CD4-positive, alpha-beta T cell treated with Interleukin-15 for 4 hours (primary cell): ENCODE results near the gene HORMAD2.
"Not testable (repeated sequence)": the region's sequence is repeated elsewhere in the genome, so short reads cannot be mapped to it uniquely, and the experiment has no call there.

Experiments
- DNase-seq: peaks from one replicate; pipeline ENCODE4 v3.0.0-alpha.2; 2020; ENCODE audit warnings: low spot score

HORMAD2 gene

DNA sequence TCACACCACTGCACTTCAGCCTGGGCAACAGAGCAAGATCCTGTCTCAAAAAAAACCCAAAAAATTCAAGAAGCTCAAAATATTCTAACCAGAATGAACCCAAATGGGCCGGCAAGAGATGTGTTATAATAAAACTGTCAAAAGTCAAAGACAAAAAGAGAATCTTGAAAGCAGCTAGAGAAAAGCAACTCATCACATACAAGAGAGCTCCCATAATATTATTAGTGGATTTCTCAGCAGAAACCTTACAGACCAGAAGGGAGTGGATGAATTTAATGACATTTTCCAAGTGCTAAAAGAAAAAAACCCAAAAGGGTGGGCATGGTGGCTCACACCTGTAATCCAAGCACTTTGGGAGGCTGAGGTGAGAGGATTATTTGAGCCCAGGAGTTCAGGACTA lies 22.9 kb upstream of the HORMAD2 start:
- no peak for DNase-seq

DNA sequence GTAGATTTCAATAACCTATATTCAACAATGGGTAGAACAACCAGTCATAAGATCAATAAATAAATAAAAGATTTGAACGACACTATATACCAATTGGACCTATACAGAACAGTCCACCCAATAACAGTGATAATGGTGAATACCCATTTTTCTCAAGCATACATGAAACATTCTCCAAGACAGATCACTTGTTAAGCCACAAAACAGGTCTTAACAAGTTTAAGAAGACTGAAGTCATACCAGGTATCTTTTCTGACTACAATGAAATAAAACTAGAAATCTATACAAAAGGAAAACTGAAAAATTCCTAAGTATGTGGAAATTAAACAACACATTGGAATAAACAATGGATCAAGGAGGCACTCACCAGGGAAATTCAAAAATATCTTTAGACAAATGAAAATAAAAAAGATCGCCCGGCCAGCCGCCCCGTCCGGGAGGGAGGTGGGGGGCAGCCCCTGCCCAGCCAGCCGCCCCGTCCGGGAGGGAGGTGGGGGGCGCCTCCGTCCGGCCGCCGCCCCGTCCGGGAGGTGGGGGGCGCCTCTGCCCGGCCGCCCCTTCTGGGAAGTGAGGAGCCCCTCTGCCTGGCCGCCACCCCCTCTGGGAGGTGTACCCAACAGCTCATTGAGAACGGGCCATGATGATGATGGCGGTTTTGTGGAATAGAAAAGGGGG lies 20.8 kb upstream of the HORMAD2 start:
- DNase-seq = not testable (repeated sequence)

DNA sequence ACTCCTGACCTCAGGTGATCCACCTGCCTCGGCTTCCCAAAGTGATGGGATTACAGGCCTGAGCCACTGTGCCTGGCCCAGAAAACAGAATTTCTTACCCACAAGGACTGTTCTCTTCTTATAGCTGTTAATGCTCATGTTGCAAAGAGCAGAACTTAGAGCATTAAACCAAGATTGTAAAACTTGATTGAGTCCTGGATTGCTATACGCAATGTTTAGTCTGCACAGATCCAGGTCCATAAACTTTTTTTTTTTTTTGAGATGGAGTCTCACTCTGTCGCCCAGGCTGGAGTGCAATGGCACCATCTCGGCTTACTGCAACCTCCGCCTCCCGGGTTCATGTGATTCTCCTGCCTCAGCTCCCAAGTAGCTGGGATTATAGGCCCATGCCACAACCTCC lies 19.2 kb upstream of the HORMAD2 start:
- not testable (repeated sequence) for DNase-seq

DNA sequence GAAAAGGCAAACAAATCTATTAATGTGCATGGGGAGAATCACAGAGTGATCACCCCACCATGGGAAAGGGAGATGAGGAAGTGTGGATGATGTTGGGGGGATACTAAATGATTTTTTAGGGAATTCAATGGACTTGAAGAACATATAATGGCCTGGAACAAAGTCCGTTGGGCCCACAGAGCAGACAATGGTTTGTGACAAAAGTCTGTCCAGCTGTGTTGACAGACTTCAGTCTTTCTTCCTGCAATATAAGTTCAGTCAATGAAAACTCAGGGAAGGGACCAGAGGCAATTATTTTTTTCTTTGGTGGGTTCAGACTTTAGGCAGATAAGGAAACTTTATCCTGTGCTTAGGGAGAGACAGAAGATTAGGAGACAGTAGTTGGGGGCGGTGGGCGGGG lies 18.0 kb upstream of the HORMAD2 start:
- no peak for DNase-seq

DNA sequence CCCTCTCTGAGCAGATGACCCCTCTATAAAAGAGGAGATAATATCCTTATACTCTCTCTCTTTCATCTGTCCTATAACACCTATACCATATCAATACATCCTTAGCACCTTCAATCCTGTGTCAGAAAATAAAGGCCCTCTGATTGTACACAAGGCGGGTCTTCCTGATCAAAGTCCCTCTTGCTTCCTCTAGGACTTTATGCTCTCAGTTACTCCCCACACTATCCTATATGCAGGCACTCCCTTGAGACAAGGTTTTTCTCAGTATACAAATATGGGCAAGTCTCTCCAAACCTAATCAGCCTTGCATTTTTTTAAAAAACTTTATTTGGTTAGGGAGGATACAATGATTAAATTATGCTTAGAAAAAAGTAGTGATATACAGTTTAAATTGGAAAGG lies 17.3 kb upstream of the HORMAD2 start:
- DNase-seq = no peak

DNA sequence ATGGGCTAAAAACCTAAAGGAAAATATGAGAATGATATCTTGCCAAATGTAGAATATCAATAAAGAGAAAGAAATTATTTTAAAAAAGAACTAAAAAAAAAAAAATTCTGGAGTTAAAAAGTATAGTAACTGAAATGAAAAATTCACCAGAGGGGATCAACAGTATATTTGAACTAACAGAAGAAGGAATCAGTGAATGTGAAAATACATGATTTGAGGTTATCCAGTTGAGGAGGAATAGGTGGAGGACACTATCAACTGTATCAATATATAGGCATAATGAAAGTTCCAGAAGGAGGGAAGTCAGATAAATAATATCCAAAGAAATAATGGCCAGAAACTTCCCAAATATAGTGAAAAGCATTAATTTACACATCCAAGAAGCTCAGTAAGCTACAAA lies 16.1 kb upstream of the HORMAD2 start:
- DNase-seq = no peak

DNA sequence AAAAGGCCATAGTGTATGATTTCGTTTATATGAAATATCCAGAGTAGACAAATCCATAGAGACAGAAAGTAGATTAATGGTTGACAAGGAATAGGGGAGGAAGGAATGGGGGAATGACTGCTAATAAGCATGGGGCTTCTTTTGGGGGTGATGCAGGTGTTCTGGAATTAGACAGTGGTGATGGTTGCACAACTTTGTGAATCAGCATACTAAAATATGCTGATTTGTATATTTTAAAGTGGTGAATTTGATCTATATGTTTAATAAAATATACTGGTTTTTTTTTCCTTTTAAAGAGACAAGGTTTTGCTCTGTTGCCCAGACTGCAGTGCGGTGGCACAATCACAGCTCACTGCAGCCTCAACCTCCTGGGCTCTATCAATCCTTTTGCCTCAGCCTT lies 6.5 kb upstream of the HORMAD2 start:
- no peak for DNase-seq

DNA sequence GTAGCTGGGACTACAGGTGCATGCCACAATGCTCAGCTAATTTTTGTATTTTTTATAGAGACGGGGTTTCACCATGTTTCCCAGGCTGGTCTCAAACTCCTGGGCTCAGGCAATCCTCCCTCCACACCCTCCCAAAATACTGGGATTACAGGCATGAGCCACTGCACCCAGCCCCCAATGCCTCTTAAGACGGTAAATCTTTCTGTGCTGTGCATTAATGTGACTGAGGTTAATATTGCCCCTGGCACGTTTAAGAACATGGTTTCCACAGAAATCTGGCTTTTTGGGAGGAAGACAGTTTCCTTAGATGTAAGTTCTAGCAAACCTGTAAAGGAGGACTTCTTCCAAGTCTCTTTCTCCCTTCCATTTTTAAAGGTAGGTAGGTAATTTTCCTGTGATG lies 6.1 kb upstream of the HORMAD2 start:
- DNase-seq = no peak

DNA sequence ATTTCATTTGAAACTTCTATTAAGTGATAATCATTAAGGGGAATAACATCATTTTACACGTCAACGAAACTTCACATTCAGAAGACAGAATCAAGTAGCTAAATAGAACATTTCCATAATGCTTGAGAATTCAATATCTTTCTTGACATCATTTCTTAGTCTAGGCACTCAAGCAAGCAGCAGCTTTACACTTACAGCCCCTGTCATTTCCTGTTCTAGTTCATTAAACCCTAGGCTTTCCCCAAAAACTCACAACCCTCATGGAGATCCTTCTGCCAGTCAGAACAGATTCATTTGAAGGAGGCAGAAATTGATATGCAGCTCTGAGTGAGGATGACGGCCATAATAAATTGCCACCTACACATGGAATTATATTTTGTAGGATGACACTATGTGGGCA lies 5.3 kb upstream of the HORMAD2 start:
- DNase-seq = no peak

DNA sequence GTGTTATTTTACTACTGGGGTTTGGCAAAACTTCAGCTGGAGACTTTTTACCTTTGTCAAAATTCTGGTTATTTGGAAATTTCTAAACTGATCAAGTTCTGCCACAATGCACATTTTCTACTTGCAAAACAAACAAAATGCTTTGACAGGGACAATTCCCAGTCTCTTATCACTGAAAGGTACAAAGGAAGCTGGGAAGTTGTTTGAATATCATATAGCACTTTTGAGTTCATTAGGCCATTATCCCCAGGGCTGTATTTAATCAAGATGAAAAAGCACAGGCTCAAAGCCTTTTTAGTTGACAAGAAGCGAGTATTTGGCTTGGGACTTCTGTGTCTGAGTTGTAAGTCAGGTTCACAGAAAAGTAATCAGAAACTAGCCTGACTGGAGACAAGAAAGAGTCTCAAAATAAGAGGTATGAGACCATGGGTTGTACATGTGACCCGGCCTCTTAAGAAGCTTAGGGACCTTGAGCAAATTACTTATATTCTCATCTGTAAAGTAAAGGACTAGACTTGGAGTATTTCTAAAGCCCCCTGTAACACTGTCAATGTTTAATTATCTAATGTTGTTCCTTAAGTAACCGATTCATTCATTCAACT lies 2.9 kb upstream of the HORMAD2 start:
- no peak for DNase-seq

DNA sequence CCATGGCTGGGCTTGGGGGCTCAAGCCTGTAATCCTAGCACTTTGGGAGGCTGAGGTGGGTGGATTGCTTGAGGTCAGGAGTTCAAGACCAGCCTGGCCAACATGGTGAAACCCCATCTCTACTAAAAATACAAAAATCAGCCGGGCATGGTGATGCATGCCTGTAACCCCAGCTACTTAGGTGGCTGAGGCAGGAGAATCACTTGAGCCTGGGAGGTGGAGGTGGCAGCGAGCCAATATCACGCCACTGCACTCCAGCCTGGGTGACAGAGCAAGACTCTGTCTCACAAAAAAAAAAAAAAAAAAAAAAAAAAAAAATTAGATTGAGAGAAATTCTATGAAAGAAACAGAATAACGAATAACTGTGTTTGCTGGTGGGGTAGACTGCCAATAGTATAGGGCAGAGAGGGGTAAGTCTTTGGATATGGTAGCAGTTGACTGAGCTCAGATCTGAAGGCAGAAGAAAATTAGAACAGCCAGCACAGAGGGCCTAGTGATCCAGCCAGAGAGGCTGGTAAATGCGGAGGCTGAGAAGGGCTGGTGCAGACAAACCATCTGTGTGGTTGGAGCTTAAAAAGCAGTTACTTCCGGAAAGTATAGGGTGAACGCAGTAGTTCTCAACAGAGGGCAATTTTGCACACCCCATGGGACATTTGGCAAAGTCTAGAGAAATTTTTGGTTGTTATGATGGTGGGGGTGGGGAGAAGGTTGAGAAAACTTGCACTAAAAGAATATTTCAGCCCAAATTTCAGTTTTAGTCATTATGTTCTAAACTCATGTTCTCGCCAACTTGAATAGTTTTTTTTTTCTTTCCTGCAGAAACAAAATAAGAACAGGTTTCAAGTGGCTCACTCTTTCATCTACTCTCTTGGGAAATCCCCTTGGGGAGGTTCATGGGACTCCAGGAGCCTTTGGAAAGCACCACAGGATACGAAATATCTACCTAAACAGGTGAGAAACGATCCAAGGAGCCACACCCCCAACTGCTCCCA lies 1.6 kb upstream of the HORMAD2 start:
- peak; percentile 21 for DNase-seq

DNA sequence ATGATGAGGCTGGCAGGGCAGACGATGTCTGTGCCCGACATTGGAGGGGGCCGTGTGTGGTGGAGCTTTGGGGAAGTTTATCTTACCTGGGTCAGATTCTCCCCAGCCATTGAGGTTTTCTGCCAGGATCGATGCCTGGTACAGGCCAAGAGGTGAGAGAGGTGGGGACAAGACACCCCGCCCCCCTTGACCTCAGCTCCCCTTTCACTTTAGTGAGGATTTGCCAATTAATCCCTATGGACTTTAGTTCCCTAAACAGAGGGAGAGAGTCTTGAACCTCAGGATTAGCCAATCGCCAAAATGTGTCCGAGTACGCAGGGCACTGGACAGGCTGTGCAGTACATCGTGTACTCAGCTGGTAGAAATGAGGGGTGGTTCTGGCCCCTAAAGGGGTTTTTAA lies 541 bp downstream of the HORMAD2 start:
- DNase-seq = no peak

DNA sequence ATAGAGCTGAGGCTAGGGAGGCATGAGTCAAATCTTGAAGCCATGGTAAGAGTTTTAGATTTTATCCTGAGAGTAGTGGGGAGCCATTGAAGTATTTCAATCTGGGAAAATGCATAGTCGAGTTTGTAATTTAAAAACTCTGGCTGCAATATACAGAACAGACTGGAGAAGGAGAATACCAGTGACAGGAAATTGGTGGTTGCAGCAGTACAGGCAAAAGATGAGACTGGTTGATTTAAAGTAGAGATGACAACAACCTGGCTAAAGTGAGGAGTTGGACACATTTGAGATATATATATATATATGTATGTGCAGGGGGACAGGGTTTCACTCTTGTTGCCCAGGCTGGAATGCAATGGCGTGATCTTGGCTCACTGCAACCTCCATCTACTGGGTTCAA lies 6.2 kb downstream of the HORMAD2 start:
- DNase-seq = no peak

DNA sequence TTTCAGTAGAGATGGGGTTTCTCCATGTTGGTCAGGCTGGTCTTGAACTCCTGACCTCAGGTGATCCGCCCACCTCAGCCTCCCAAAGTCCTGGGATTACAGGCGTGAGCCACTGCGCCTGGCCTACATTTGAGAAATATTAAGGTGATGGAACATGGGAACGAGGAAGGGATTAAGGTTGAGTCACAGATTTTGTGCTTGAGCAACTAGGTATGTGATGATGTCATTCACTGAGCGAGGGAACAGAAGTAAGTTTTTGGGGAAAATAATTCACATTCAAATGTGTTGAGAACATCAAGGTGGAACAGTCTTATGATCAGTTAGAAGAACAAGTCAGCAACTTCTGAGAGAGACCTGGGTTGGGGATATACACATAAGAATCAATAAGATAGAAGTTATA lies 6.8 kb downstream of the HORMAD2 start:
- not testable (repeated sequence) for DNase-seq

DNA sequence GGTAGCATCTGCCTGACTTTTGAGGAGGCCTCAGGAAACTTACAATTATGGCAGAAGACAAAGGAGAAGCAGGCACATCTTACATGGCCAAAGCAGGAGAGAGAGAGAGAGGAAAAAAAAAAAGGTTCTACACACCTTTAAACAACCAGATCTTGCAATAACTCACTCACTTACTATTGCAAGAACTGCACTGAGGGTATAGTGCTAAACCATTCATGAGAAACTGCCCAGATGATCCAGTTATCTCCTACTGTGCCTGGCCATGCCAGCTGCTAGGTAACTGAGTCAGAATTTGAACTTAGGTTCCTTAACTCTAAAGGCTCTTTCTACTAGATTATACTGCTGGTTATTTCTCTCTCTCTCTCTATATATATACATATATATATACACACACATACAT lies 7.3 kb downstream of the HORMAD2 start:
- no peak for DNase-seq

DNA sequence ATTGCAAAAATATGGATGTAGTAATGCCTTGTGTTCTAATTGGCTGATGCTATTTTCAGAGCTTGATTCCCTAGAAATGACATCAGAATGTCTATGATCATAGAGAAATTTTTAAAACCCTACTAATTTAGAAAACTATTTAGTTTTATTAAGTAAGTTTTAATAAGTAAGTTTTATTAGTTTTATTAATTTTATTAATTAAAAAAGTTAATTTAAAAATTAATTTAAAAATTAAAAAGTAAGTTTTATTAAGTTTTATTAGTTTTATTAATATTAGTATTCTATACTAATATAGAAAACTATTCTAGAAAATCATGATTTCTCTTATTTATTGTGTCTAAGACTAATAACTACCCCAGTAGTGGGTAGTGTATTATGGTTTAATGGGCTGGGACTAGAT lies 8.2 kb downstream of the HORMAD2 start:
- no peak for DNase-seq

DNA sequence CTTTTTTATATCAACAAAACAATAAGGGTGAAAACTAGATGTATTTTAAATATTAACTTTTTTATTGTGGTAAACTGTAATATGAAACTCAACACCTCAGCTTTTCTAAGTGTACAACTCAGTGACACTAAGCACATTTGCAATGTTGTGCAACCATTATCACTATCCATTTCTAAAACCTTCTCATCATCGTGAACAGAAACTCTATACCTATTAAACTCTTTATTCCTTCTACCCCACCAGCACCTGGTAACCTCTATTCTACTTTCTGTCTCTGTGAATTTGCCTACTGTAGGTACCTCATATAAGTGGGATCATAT lies 9.4 kb downstream of the HORMAD2 start:
- DNase-seq = no peak

DNA sequence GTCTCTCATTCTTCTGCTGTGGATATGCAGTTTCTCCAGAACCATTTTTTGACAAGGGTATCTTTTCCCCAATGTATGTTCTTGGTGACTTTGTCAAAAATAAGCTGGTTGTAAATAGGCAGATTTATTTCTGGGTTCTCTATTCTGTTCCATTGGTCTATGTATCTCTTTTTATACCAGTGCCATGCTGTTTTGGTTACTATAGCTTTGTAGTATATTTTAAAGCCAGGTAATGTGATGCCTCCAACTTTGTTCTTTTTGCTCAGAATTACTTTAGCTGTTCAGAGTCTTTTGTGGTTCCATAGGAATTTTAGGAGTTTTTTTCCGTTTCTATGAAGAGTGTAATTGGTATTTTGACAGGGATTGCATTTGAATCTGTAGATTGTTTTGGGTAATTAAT lies 12.4 kb downstream of the HORMAD2 start:
- DNase-seq = no peak

DNA sequence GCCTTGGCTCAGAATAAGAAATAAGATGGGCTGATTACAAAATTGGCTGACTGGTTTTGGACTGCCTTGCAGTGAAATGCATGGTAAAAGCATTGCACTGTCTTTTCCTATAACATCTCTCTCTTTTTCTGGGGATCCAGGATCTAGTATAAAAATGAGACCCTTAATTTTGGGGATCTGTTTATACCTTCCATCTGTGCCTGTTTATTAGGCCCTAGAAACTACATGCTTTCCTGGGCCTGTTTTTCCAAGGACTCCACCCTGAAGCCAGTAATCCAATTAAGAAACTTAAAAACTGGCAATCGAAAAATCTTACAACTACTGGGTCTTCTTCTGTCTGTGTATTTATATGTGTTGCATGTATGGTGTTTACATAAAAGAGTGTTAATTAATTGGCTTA lies 14.5 kb downstream of the HORMAD2 start:
- no peak for DNase-seq

DNA sequence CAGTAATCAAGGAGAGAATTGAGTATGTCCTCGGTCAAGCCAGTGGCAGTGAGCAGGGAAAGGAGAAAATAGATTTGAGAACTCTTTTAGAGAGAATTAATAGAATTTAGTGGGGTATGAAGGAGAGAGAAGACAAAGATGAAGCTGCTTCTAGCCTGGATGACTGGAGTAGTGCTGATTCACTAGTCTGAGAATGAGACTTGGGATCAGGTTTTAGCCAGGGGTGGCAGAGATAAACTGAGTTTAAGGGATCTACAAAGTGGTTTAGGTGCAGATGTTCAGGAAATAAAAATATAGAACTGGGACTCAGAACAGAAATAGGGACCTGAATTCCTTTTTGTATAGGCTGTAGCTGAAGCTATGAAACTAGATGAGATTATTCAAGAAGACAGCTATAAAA lies 17.6 kb downstream of the HORMAD2 start:
- no peak for DNase-seq

DNA sequence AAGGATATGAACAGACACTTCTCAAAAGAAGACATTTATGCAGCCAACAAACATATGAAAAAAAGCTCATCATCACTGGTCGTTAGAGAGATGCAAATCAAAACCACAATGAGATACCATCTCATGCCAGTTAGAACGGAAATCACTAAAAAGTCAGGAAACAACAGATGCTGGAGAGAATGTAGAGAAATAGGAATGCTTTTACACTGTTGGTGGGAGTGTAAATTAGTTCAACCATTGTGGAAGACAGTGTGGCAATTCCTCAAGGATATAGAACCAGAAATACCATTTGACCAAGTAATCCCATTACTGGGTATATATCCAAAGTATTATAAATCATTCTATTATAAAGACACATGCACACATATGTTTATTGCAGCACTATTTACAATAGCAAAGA lies 20.5 kb downstream of the HORMAD2 start:
- DNase-seq = not testable (repeated sequence)

DNA sequence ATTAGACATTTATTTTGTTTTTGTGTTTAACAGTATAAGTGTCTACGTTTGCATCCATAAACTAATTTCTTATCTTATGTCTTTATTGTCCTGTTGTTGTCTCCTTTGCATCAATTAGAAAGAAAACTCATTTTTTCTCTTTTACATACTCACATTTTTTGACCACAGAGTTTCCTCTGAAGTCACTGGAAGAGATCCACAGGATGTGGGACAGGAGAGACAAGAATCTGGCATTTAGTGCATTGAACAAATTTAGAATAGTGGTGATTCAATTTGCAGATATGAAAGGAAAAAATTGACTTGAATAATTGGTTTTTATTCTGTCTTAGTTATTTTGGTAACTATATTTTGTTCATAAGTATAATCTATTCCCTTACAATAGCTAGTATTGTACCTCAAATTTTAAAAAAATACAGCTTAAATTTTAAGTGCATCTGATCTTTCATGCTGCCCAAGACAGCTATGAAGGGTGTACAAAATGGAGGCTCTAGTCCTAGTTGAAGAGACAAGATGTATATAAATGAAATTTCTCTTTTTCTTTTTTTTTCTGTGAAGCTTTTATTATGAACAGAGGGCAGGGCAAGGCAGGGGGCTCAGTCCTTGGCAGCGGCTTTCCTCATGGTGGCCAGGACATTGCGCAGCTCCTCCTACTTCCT lies 24.4 kb downstream of the HORMAD2 start:
- DNase-seq = peak; percentile 10

DNA sequence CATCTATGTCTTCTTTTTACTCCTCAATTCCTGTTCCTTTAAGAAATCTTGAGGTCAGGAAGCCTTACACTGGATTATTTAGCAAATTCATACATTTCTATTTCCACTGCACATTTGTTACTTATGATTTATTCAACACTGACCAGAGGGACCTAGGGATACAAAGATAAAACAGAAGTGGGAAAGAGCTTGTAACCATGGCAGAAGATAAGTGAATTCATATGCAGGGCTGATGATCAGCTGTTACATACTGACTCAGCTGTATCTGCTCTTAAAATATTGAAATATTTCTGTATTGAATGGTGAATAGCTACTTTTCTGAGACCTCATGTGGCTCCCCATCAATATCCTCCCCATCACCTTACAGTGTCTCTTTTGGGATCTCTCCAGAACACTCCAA lies 25.2 kb downstream of the HORMAD2 start:
- no peak for DNase-seq
